Neural cell (in vitro differentiated cells): Measurements from ENCODE around the gene PIP4P1.
"Not testable (repeated sequence)": the region's sequence is repeated elsewhere in the genome, so short reads cannot be mapped to it uniquely, and the experiment has no call there.

Experiments
- EP300 ChIP-seq: fragments of 450-650 bp; conservative IDR thresholded peaks from 2 replicates; pipeline ENCODE4 v1.6.1; 2014; ENCODE audit warnings: antibody characterized with exemption, mild to moderate bottlenecking, moderate library complexity; ENCODE audit not compliant: poor library complexity, severe bottlenecking
- EZH2 ChIP-seq: fragments of 200-600, 300-800 bp; shearing (Covaris generic), sonication (generic); IDR thresholded peaks from 2 replicates; pipeline ENCODE4 v1.6.1; 2014; ENCODE audit warnings: antibody characterized with exemption, low read length, borderline replicate concordance, mild to moderate bottlenecking; ENCODE audit not compliant: insufficient read depth, poor library complexity, severe bottlenecking
- POLR2AphosphoS5 ChIP-seq: IDR thresholded peaks from 2 replicates; pipeline ENCODE4 v1.6.1; 2012
- RAD21 ChIP-seq: fragments of 450-650 bp; conservative IDR thresholded peaks from 2 replicates; pipeline ENCODE4 v1.6.1; 2014; ENCODE audit warnings: antibody characterized with exemption, mild to moderate bottlenecking, moderate library complexity
- SMC3 ChIP-seq: fragments of 450-650 bp; conservative IDR thresholded peaks from 2 replicates; pipeline ENCODE4 v1.6.1; 2014; ENCODE audit warnings: antibody characterized with exemption, mild to moderate bottlenecking, moderate library complexity; ENCODE audit not compliant: poor library complexity
- TF ChIP-seq, protein P1 (sequence below): fragments of 450-650 bp; IDR thresholded peaks from 2 replicates; pipeline ENCODE4 v1.5.1; 2014; ENCODE audit warnings: antibody characterized with exemption, mild to moderate bottlenecking, moderate library complexity; ENCODE audit not compliant: poor library complexity, severe bottlenecking

DNA sequence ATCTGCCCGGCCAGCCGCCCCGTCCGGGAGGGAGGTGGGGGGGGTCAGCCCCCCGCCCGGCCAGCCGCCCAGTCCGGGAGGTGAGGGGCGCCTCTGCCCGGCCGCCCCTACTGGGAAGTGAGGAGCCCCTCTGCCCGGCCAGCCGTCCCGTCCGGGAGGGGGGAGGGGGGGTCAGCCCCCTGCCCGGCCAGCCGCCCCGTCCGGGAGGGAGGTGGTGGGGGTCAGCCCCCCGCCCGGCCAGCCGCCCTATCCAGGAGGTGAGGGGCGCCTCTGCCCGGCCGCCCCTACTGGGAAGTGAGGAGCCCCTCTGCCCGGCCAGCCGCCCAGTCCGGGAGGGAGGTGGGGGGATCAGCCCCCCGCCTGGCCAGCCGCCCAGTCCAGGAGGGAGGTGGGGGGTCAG lies 45.0 kb upstream of the PIP4P1 start:
- not testable (repeated sequence) for TF ChIP-seq RAD21, SMC3, EZH2, POLR2AphosphoS5, EP300
- TF ChIP-seq, protein P1, sequence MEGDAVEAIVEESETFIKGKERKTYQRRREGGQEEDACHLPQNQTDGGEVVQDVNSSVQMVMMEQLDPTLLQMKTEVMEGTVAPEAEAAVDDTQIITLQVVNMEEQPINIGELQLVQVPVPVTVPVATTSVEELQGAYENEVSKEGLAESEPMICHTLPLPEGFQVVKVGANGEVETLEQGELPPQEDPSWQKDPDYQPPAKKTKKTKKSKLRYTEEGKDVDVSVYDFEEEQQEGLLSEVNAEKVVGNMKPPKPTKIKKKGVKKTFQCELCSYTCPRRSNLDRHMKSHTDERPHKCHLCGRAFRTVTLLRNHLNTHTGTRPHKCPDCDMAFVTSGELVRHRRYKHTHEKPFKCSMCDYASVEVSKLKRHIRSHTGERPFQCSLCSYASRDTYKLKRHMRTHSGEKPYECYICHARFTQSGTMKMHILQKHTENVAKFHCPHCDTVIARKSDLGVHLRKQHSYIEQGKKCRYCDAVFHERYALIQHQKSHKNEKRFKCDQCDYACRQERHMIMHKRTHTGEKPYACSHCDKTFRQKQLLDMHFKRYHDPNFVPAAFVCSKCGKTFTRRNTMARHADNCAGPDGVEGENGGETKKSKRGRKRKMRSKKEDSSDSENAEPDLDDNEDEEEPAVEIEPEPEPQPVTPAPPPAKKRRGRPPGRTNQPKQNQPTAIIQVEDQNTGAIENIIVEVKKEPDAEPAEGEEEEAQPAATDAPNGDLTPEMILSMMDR: not testable (repeated sequence)
